MM.1S (cell line): ENCODE measurements around the gene RFTN1.

Source experiments
- DNase-seq: peaks from one replicate; pipeline ENCODE4 v3.0.0-alpha.2; 2015
- H2AFZ ChIP-seq: fragments of 300-600 bp; sonication (generic); 2 replicates; pipeline ENCODE4 v1.6.0; 2016; ENCODE audit warnings: antibody characterized with exemption, low read length
- H3F3A ChIP-seq: fragments of 300-600 bp; sonication (generic); 2 replicates; pipeline ENCODE4 v1.6.1; 2016; ENCODE audit warnings: mild to moderate bottlenecking, antibody characterized with exemption, low read length, moderate library complexity, mixed read lengths; ENCODE audit not compliant: insufficient read depth
- H3K27ac ChIP-seq: fragments of 300-600 bp; sonication (generic); 2 replicates; pipeline ENCODE4 v1.5.1; 2016; ENCODE audit warnings: mild to moderate bottlenecking, low read length
- H3K27me3 ChIP-seq: fragments of 300-600 bp; sonication (generic); replicated peaks from 2 replicates; pipeline ENCODE4 v1.6.0; 2016; ENCODE audit warnings: low read length; ENCODE audit not compliant: insufficient read depth
- H3K36me3 ChIP-seq: fragments of 300-600 bp; sonication (generic); replicated peaks from 2 replicates; pipeline ENCODE4 v1.6.1; 2016; ENCODE audit warnings: mild to moderate bottlenecking, low read length, mixed read lengths; ENCODE audit not compliant: insufficient read depth
- H3K4me1 ChIP-seq: fragments of 300-600 bp; sonication (generic); 2 replicates; pipeline ENCODE4 v1.6.1; 2016; ENCODE audit warnings: low read length, mixed read lengths
- H3K4me2 ChIP-seq: fragments of 300-600 bp; sonication (generic); 2 replicates; pipeline ENCODE4 v1.6.0; 2016; ENCODE audit warnings: low read depth, low read length
- H3K4me3 ChIP-seq: fragments of 300-600 bp; sonication (generic); 2 replicates; pipeline ENCODE4 v1.5.1; 2016; ENCODE audit warnings: low read length, mixed read lengths
- H3K79me2 ChIP-seq: fragments of 300-600 bp; sonication (generic); 2 replicates; pipeline ENCODE4 v1.6.1; 2016; ENCODE audit warnings: mixed run types, low read length, mixed read lengths
- H3K9ac ChIP-seq: fragments of 300-600 bp; sonication (generic); 2 replicates; pipeline ENCODE4 v1.6.1; 2016; ENCODE audit warnings: low read length, mixed read lengths
- H3K9me2 ChIP-seq: fragments of 300-600 bp; sonication (generic); replicated peaks from 2 replicates; pipeline ENCODE4 v1.6.1; 2016; ENCODE audit warnings: mild to moderate bottlenecking, low read length, mixed read lengths; ENCODE audit not compliant: insufficient read depth
- H3K9me3 ChIP-seq: fragments of 300-600 bp; sonication (generic); replicated peaks from 2 replicates; pipeline ENCODE4 v1.6.1; 2016; ENCODE audit warnings: mild to moderate bottlenecking, low read length, mixed read lengths; ENCODE audit not compliant: insufficient read depth
- H4K20me1 ChIP-seq: fragments of 300-600 bp; sonication (generic); 2 replicates; pipeline ENCODE4 v1.6.1; 2016; ENCODE audit warnings: mild to moderate bottlenecking, low read length, moderate library complexity, mixed read lengths; ENCODE audit not compliant: insufficient read depth
- EZH2 ChIP-seq: fragments of 300-600 bp; sonication (generic); optimal IDR thresholded peaks from 2 replicates; pipeline ENCODE3; 2017; ENCODE audit warnings: low read depth, mild to moderate bottlenecking, antibody characterized with exemption, low read length, mixed read lengths
- EZH2phosphoT487 ChIP-seq: fragments of 300-600 bp; sonication (generic); IDR thresholded peaks from 2 replicates; pipeline ENCODE4 v1.6.1; 2018; ENCODE audit warnings: antibody characterized with exemption, low read length
- TF ChIP-seq, protein P1 (sequence below): fragments of 300-600 bp; sonication (generic); IDR thresholded peaks from 2 replicates; pipeline ENCODE4 v1.5.1; 2016; ENCODE audit warnings: antibody characterized with exemption, low read length, mixed read lengths

RFTN1 gene

DNA sequence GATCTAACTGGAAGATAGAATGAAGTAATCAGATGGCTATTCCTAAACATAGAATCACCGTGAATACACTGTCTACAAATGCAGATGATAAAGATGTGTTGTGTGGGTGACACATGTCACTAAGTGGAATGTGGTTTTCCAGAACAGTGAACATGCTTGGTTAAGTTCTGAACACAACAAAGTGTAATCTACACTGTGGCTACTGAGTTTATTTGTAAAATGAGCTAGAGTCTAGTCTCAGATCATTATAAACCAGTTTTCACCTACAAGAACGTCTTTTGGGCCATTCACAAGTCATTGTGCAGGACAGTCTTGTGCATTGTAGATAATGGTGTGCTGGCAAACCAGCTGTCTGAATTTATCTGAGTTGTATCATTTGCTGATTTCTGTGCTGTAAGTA, 213.2 kb downstream of the RFTN1 start:
- TF ChIP-seq, protein P1, sequence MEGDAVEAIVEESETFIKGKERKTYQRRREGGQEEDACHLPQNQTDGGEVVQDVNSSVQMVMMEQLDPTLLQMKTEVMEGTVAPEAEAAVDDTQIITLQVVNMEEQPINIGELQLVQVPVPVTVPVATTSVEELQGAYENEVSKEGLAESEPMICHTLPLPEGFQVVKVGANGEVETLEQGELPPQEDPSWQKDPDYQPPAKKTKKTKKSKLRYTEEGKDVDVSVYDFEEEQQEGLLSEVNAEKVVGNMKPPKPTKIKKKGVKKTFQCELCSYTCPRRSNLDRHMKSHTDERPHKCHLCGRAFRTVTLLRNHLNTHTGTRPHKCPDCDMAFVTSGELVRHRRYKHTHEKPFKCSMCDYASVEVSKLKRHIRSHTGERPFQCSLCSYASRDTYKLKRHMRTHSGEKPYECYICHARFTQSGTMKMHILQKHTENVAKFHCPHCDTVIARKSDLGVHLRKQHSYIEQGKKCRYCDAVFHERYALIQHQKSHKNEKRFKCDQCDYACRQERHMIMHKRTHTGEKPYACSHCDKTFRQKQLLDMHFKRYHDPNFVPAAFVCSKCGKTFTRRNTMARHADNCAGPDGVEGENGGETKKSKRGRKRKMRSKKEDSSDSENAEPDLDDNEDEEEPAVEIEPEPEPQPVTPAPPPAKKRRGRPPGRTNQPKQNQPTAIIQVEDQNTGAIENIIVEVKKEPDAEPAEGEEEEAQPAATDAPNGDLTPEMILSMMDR, result no peak
- TF ChIP-seq EZH2 (no peak), EZH2phosphoT487 (no peak)
- Histone ChIP-seq H3K27me3 (no peaks in the 10 kb centered on the region), H3K9ac (no peak overlapping the region), H3F3A (no peaks in the 10 kb centered on the region), H3K4me2 (no peak overlapping the region), H3K79me2 (no peaks in the 10 kb centered on the region), H3K9me2 (no peaks in the 10 kb centered on the region), H3K36me3 (peaks cover 4% of the 10 kb centered on the region), H3K9me3 (no peaks in the 10 kb centered on the region), H3K4me1 (peaks cover 18% of the 10 kb centered on the region), H2AFZ (no peak overlapping the region), H3K4me3 (no peak overlapping the region), H3K27ac (no peak overlapping the region), H4K20me1 (no peaks in the 10 kb centered on the region)
- no peak for DNase-seq

DNA sequence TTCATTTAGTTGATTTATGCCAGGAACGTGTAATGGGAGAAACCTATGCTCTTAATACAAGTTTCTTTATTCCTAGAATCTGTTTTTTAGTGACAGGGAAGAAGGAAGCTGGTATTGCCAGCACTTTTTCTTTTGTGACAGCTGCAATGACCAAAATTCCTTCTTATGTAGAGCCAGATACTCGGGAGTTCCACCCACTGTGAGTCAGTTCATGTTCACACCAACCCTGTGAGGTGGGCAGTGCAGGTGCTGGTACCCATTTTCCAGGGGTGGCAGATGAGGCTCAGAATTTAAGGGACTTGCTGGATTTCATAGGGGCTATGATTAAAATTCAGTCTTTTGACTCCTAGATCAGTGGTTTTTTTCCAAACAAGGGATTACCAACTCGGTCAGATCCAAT, 213.8 kb downstream of the RFTN1 start:
- Histone ChIP-seq H3K36me3 (peaks cover 4% of the 10 kb centered on the region), H2AFZ (no peak overlapping the region), H3K79me2 (no peaks in the 10 kb centered on the region), H3K27me3 (no peaks in the 10 kb centered on the region), H3K9ac (no peak overlapping the region), H3K9me3 (no peaks in the 10 kb centered on the region), H3K4me1 (peaks cover 18% of the 10 kb centered on the region), H3K4me2 (no peak overlapping the region), H3K4me3 (no peak overlapping the region), H3F3A (no peaks in the 10 kb centered on the region), H3K27ac (no peak overlapping the region), H4K20me1 (no peaks in the 10 kb centered on the region), H3K9me2 (no peaks in the 10 kb centered on the region)
- TF ChIP-seq, protein P1, result no peak
- TF ChIP-seq EZH2, result no peak
- DNase-seq, result no peak

DNA sequence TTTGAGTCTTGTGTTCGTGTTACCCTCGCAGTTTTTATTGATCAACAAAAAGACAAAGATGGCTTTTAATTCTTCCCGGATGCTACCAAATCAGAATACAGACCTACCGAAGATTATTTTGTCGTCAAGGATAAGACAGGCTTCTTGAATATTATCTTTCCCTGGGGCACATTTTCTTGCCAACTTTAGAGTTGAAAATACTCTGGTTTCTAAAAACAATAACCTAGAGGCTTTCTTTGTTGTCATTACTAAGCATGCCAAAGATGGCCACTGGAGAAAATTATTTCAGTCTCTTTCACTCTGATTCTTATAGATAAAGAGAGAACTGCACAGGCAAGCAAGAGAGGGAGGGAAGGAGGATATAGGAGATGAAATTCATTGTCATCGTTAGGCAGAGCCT, 214.6 kb downstream of the RFTN1 start:
- peaks cover 3% of the 10 kb centered on the region; the same call in 1 of the 2 replicates for H3K79me2 ChIP-seq
- no peaks in the 10 kb centered on the region for H3F3A ChIP-seq
- H4K20me1 ChIP-seq, result no peaks in the 10 kb centered on the region
- TF ChIP-seq EZH2phosphoT487 (no peak), EZH2 (no peak)
- TF ChIP-seq, protein P1, result no peak
- H3K4me3 ChIP-seq, result no peak overlapping the region
- peaks cover 18% of the 10 kb centered on the region for H3K4me1 ChIP-seq
- no peak overlapping the region for H3K9ac ChIP-seq
- H2AFZ ChIP-seq, result no peak overlapping the region
- peaks cover 4% of the 10 kb centered on the region for H3K36me3 ChIP-seq
- no peak overlapping the region for H3K27ac ChIP-seq
- no peaks in the 10 kb centered on the region for H3K27me3 ChIP-seq
- DNase-seq, result no peak
- no peaks in the 10 kb centered on the region for H3K9me2 ChIP-seq
- no peaks in the 10 kb centered on the region for H3K9me3 ChIP-seq
- H3K4me2 ChIP-seq, result no peak overlapping the region
